Measurements from ENCODE around the gene HAO1. TPM values are rescaled to one million over a fixed set of nuclear protein-coding genes. Genes with fewer than 3 reads are reported as not detected.

The HAO1 gene
- total RNA-seq, 1 donor, result not detected

DNA sequence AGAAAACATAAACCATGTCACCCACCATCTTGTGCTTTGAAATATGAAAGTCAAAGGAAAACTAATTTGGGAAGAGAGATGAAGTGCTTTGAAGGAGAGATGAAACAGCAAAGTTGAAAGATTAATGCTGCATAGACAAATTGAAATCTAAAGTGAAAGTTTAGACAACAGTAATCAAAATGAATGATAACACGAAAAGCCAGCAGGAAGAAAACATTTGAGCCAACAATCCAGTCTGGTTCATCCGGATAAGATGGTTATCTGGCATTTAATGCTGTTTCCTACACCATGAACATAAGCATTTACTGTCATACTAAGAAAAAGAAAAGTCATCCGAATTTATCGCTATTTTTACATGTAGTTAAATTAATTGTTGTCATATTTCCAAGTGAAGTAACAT is 595 bp downstream of the HAO1 start:
- H3K36me3 ChIP-seq (ENCODE audit: insufficient read depth, low read length), result no peaks in the 10 kb centered on the region
- no peaks in the 10 kb centered on the region for H3K79me2 ChIP-seq (ENCODE audit: insufficient read depth, low read length)
- peaks cover 3% of the 10 kb centered on the region for H3K4me1 ChIP-seq (ENCODE audit: insufficient read depth, low read length)
- H3K27me3 ChIP-seq (ENCODE audit: insufficient read depth, low read length), result peaks cover 7% of the 10 kb centered on the region
- no peak overlapping the region for H3K27ac ChIP-seq (ENCODE audit: low read depth, low read length)
- no peak overlapping the region for H3K4me3 ChIP-seq (ENCODE audit: insufficient read depth, low read length)
- TF ChIP-seq, protein P1, sequence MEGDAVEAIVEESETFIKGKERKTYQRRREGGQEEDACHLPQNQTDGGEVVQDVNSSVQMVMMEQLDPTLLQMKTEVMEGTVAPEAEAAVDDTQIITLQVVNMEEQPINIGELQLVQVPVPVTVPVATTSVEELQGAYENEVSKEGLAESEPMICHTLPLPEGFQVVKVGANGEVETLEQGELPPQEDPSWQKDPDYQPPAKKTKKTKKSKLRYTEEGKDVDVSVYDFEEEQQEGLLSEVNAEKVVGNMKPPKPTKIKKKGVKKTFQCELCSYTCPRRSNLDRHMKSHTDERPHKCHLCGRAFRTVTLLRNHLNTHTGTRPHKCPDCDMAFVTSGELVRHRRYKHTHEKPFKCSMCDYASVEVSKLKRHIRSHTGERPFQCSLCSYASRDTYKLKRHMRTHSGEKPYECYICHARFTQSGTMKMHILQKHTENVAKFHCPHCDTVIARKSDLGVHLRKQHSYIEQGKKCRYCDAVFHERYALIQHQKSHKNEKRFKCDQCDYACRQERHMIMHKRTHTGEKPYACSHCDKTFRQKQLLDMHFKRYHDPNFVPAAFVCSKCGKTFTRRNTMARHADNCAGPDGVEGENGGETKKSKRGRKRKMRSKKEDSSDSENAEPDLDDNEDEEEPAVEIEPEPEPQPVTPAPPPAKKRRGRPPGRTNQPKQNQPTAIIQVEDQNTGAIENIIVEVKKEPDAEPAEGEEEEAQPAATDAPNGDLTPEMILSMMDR (IDR thresholded peaks at IDR 0.05; ENCODE audit: extremely low read depth, low read depth, low read length), result no peak
- H3K4me2 ChIP-seq (ENCODE audit: insufficient read depth, low read length), result no peak overlapping the region
- no peaks in the 10 kb centered on the region for H4K20me1 ChIP-seq (ENCODE audit: insufficient read depth, low read length)
- no peak overlapping the region for H2AFZ ChIP-seq (ENCODE audit: low read length)
- H3K9me3 ChIP-seq (ENCODE audit: low read depth, low read length), result no peaks in the 10 kb centered on the region
- DNase-seq (ENCODE audit: insufficient read length, low spot score, missing footprints), result no peak

- no peak overlapping the region for H3K4me3 ChIP-seq (ENCODE audit: insufficient read depth, low read length)
- no peaks in the 10 kb centered on the region for H3K36me3 ChIP-seq (ENCODE audit: insufficient read depth, low read length)
- peaks cover 15% of the 10 kb centered on the region for H3K27me3 ChIP-seq (ENCODE audit: insufficient read depth, low read length)
- TF ChIP-seq, protein P1 (IDR thresholded peaks at IDR 0.05; ENCODE audit: extremely low read depth, low read depth, low read length), result no peak
- no peak for DNase-seq (ENCODE audit: insufficient read length, low spot score, missing footprints)
- no peaks in the 10 kb centered on the region for H3K79me2 ChIP-seq (ENCODE audit: insufficient read depth, low read length)
- H3K9me3 ChIP-seq (ENCODE audit: low read depth, low read length), result no peaks in the 10 kb centered on the region
- no peak overlapping the region for H3K4me2 ChIP-seq (ENCODE audit: insufficient read depth, low read length)
- H4K20me1 ChIP-seq (ENCODE audit: insufficient read depth, low read length), result no peaks in the 10 kb centered on the region
- no peak overlapping the region for H3K27ac ChIP-seq (ENCODE audit: low read depth, low read length)
- H3K4me1 ChIP-seq (ENCODE audit: insufficient read depth, low read length), result peaks cover 3% of the 10 kb centered on the region
- H2AFZ ChIP-seq (ENCODE audit: low read length), result no peak overlapping the region
Observed at GRCh38 chr20:7938058-7938457, 2.2 kb downstream of the HAO1 start.

DNA sequence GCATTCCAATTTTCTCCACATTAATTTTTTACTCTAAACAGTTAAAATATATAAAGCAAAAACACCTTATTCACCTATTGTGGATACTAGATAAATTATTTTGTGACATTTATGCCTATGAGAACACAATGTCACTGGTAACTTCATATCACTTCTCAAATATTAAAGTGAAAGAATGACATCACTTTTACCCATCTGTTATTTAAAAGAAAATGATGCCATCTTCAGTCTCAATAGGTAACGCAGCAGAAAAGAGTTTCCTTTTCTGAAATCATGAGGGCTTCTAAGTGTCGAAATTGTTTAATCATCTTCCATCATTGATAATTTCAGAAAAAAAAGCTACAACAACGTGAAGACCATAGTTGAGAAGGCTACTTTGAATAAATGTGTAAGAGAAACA is 2.9 kb downstream of the HAO1 start:
- peaks cover 15% of the 10 kb centered on the region for H3K27me3 ChIP-seq (ENCODE audit: insufficient read depth, low read length)
- no peak overlapping the region for H3K4me3 ChIP-seq (ENCODE audit: insufficient read depth, low read length)
- no peaks in the 10 kb centered on the region for H3K9me3 ChIP-seq (ENCODE audit: low read depth, low read length)
- H4K20me1 ChIP-seq (ENCODE audit: insufficient read depth, low read length), result no peaks in the 10 kb centered on the region
- no peak for DNase-seq (ENCODE audit: insufficient read length, low spot score, missing footprints)
- TF ChIP-seq, protein P1 (IDR thresholded peaks at IDR 0.05; ENCODE audit: extremely low read depth, low read depth, low read length), result no peak
- peaks cover 3% of the 10 kb centered on the region for H3K4me1 ChIP-seq (ENCODE audit: insufficient read depth, low read length)
- H3K27ac ChIP-seq (ENCODE audit: low read depth, low read length), result no peak overlapping the region
- H3K4me2 ChIP-seq (ENCODE audit: insufficient read depth, low read length), result no peak overlapping the region
- no peaks in the 10 kb centered on the region for H3K79me2 ChIP-seq (ENCODE audit: insufficient read depth, low read length)
- no peak overlapping the region for H2AFZ ChIP-seq (ENCODE audit: low read length)
- H3K36me3 ChIP-seq (ENCODE audit: insufficient read depth, low read length), result no peaks in the 10 kb centered on the region

DNA sequence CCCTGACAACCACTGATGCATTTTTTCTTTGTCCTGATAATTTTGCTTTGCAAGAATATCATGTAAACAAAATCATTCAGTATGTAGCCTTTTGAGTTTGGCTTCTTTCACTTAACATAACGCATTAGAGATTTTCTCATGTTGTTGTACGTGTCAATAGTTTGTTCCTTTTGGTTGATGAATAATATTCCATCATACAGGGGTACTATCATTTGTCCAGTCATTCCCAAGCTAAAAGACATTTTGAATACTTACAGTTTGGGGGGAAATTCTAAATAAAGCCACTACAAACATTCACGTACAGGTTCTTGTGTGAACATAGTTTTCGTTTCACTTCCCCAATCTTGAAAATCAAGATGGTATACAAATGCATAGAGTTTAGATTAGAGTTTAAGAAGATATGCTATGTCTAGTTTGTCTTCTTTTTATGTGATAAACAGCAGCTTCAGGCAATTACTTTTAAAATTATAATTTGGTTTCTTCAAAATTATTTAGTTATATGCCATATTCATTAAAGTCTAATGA is 5.2 kb downstream of the HAO1 start:
- H2AFZ ChIP-seq (ENCODE audit: low read length), result no peak overlapping the region
- no peak overlapping the region for H3K4me3 ChIP-seq (ENCODE audit: insufficient read depth, low read length)
- TF ChIP-seq, protein P1 (IDR thresholded peaks at IDR 0.05; ENCODE audit: extremely low read depth, low read depth, low read length), result no peak
- peaks cover 15% of the 10 kb centered on the region for H3K27me3 ChIP-seq (ENCODE audit: insufficient read depth, low read length)
- no peaks in the 10 kb centered on the region for H3K79me2 ChIP-seq (ENCODE audit: insufficient read depth, low read length)
- peaks cover 3% of the 10 kb centered on the region for H3K4me1 ChIP-seq (ENCODE audit: insufficient read depth, low read length)
- H4K20me1 ChIP-seq (ENCODE audit: insufficient read depth, low read length), result no peaks in the 10 kb centered on the region
- no peaks in the 10 kb centered on the region for H3K36me3 ChIP-seq (ENCODE audit: insufficient read depth, low read length)
- no peak for DNase-seq (ENCODE audit: insufficient read length, low spot score, missing footprints)
- no peak overlapping the region for H3K27ac ChIP-seq (ENCODE audit: low read depth, low read length)
- H3K9me3 ChIP-seq (ENCODE audit: low read depth, low read length), result no peaks in the 10 kb centered on the region
- H3K4me2 ChIP-seq (ENCODE audit: insufficient read depth, low read length), result no peak overlapping the region

Data from osteoblast (primary cell).